HS-5 (cell line): ENCODE results near the gene CARMIL1.
A peak's percentile ranks its signal among the peaks of the same experiment; 100 is the strongest.

Experiments
- DNase-seq: peaks from one replicate; pipeline ENCODE4 v3.0.0-alpha.2; 2012; ENCODE audit warnings: low read depth

CARMIL1 gene

GRCh38 chr6:25334793-25335192 lies 55.6 kb downstream of the CARMIL1 start:
- DNase-seq = no peak

- DNase-seq = no peak
Measured at GRCh38 chr6:25336996-25337395, 57.8 kb downstream of the CARMIL1 start.

DNA sequence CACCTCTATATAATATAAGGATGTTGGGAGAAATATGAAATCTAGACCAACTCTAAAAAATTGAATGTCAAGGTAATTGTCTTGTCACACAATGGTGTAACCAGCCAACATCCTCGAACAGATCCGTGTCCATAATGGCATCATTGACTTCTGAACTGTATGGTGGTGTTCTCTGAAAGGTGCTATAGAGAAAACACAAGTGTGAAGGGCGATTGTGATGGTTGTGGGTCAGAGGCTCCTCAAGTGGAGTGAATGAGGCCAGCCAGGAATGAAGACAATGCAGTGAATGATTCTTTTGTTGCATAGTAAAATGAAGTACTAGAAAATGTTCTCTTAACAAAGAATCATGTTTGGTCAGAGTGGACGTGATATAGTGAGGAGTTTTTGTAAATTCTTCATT lies 58.3 kb downstream of the CARMIL1 start:
- DNase-seq = no peak

- DNase-seq = no peak
Measured at GRCh38 chr6:25340431-25341202, 61.4 kb downstream of the CARMIL1 start.

- DNase-seq = no peak
Measured at GRCh38 chr6:25341203-25341552, 62.0 kb downstream of the CARMIL1 start.

DNA sequence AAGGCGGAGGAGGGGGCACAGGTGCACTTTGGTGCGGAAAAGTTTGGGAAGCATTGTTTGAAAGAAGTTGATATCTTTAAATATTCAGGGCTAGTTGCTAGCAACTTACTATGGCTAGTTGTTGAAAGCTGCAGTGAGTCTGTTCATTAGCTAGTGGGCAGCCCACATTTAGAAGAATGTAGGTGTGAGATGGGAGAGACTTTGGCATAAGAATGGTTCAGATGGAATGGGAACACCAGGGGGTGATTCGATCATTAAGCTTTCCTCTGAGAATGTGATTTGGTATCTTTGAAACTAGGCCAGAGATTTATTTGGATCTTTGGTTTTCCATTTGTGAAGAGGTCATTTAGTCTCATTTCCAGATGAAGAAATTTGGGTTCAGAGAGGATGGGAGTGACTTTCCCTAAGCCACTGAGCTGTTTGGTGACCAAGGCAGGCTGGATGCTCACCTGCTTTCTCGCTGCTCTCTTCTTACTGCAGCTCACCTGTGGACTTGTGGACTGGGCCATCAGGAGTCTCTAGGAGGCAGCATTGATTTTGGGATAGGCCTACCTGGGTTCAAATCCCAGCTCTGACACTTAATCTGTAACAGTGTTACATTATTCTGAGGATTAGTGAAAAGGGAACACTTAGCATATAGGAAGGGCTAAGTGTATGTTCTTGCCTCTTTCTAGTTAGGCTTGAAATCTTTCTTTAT lies 62.9 kb downstream of the CARMIL1 start:
- DNase-seq = no peak

- no peak for DNase-seq
Measured at GRCh38 chr6:25342802-25343201, 63.6 kb downstream of the CARMIL1 start.

DNA sequence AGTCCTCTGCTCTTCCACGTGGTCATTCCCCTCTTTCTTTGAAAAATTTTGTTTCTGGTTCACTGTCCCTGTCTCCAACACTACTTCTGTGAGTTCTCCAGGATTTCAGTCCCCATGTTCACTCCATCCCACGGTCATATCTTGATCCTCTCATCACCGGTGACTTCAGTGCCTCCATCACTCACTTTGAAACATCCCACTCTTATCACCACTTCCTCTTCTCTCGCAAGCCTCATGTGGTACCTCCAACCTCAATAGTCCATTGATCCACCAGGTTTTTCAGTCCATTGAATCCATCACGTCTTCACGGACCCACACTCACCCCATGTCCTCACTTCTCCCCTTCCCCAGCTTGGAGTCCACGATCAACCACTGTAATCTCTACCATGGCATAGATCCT lies 64.8 kb downstream of the CARMIL1 start:
- DNase-seq = no peak

- DNase-seq = no peak
Measured at GRCh38 chr6:25344827-25345226, 65.7 kb downstream of the CARMIL1 start.

GRCh38 chr6:25346064-25346463 lies 66.9 kb downstream of the CARMIL1 start:
- no peak for DNase-seq

- DNase-seq = no peak
Measured at GRCh38 chr6:25350573-25350972, 71.4 kb downstream of the CARMIL1 start.

- no peak for DNase-seq
Measured at GRCh38 chr6:25351485-25351884, 72.3 kb downstream of the CARMIL1 start.

GRCh38 chr6:25352285-25352684 lies 73.1 kb downstream of the CARMIL1 start:
- DNase-seq = no peak

DNA sequence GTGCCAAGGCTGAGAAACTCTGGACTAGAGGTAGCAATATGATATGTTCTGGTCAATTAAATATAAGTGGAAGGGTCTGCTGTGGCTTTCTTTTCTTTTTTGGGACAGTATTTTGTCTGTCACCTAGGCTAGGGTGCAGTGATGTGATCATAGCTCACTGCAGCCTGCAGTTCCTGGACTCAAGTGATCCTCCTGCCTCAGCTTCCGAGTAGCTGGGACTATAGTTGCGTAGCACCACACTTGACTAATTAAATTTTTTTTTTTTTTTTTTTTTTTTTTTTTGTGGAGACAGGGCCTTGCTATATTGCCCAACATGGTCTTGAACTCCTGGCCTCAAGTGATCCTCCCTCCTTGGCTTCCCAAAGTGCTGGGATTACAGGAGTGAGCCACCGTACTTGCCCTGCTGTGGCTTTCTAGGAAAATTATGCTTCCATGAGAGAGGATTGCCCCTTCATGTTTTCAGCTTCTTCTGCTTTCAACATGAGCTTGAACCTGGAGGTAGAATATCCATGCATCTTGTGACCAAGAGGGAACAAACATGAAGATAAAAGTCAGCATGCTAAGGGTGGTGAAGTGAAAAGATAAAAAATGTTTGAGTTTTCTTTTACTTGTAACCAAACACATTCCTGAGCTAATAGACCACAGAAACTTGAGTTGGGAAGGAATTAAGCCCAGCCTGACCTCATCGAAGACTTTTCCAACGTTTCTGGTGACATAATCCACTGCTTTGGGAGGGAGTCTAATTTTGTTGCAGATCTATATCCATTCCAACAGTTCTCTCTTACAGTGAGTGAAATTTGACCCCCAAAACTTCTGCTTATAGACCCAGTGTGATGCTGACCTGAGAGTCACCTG lies 75.1 kb downstream of the CARMIL1 start:
- DNase-seq = no peak

GRCh38 chr6:25359191-25359861 lies 80.2 kb downstream of the CARMIL1 start:
- peak; percentile 70 for DNase-seq

DNA sequence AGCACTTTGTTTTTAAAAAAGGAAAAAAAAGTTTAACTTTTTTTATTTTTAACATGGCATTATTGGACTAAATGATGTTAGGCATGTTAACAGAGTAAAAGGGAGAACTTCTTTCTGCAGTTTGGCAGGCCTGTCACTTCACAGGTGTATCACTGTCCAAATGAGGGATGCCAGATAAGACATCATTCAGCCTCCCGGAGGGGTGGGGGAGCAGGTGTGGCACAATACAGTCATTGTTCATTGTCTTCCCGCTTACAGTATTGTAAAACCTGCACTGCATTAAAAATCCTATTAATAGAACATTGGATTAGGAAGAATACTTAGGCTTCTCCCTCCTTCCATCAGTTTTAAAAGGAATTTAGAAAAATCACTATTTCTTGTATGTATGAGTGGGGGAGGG lies 80.7 kb downstream of the CARMIL1 start:
- no peak for DNase-seq

DNA sequence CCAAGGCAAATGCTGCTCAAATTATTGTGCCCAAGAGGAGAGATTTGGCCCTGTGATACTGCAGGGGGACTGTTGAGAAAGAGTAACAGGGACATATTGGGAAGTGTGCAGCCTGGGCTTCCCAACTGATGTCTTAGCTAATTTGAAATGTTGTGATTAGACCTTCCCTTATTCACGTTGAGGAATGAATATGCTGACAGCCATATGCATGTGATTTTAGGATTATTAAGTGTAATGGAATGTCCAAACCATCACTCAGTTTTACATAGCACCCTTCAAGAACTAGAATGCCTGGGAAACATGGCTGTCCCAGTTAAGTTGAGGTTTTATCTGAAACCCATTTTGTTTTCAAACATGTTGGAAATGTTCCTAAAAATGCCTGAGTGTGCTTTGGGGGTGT lies 81.4 kb downstream of the CARMIL1 start:
- DNase-seq = peak; percentile 35

DNA sequence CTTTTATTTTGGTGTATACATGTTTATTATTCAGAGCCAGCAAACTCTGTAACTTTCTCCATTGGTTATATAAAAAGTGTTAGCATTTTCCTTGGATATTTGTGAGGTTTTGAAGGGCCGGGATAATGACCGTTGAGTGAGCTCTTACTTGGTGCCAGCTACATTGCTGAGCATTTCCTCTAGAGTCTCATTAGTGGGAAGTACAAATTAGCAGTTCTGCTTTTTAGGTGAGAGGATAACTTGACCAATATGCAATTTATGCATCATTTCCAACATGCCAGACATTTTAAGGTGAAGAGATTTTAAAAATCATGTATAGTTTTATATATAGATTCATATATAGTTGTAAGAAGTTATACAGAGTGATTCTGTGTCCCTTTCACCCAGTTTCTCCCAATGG lies 84.3 kb downstream of the CARMIL1 start:
- no peak for DNase-seq

DNA sequence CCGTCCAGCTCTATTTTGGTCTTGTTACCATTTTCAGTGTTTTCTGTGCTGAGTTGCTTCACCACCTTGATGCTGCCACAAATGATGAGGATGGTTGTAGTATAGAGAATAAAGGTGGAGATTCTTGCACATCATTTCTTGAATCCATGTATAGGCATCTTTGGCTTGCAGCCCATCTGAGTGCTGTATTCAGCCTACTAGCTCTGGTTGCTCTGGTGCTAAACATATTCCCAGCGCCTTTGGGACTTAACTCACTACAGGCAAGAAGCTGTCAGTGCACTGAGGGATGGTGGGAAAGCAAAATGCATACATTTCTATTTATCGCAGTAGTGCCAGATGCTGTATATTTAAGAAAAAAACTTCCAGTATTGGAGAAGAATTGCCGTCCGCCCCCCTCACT lies 86.0 kb downstream of the CARMIL1 start:
- DNase-seq = no peak

GRCh38 chr6:25366903-25367545 lies 87.8 kb downstream of the CARMIL1 start:
- no peak for DNase-seq

DNA sequence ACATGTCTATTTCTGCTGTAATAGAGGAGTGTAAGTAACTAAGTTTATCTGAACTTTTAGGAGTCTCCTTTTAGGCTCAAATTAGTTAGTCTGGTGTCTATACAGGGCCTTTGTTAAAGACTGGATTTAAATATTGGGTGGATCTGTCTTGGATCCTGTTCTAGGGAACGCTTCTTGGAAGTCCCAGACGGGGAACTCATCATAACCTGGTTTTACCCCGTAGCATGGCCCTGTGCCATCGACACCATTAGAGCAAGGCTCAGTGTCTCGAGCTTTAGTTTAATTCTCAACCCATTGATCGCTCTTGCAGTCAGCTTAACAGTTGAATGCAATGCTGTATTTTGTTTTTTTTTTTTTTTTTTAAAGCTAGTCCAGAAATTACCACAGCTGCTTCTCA lies 89.9 kb downstream of the CARMIL1 start:
- no peak for DNase-seq
